H9 (cell line): ENCODE results near the gene ZNF281. TPM values are rescaled to one million over a fixed set of nuclear protein-coding genes. Genes with fewer than 3 reads are reported as not detected.
A peak's percentile ranks its signal among the peaks of the same experiment; 100 is the strongest.

Experiments used
- DNase-seq: peaks from one replicate; pipeline ENCODE4 v3.0.0-alpha.2; 2017
- H2AFZ ChIP-seq: one replicate; pipeline ENCODE4 v1.6.1; 2013; ENCODE audit warnings: mild to moderate bottlenecking, low read length, control low read depth, moderate library complexity
- H2AK5ac ChIP-seq: 2 replicates; pipeline ENCODE4 v1.6.1; 2013; ENCODE audit warnings: low read length, control low read depth, mixed read lengths; ENCODE audit not compliant: insufficient read length
- H2BK120ac ChIP-seq: one replicate; pipeline ENCODE4 v1.6.1; 2013; ENCODE audit warnings: low read depth, mild to moderate bottlenecking, low read length, control low read depth, inconsistent platforms; ENCODE audit not compliant: poor library complexity, severe bottlenecking
- H2BK12ac ChIP-seq: 2 replicates; pipeline ENCODE4 v1.6.1; 2013; ENCODE audit warnings: low read length, control low read depth, mixed read lengths, low read depth; ENCODE audit not compliant: insufficient read length
- H2BK15ac ChIP-seq: 2 replicates; pipeline ENCODE4 v1.6.1; 2013; ENCODE audit warnings: low read depth, low read length, control low read depth
- H2BK20ac ChIP-seq: one replicate; pipeline ENCODE4 v1.6.1; 2013; ENCODE audit warnings: low read depth, mild to moderate bottlenecking, low read length, control low read depth, inconsistent platforms; ENCODE audit not compliant: poor library complexity, severe bottlenecking
- H2BK5ac ChIP-seq: 2 replicates; pipeline ENCODE4 v1.6.1; 2013; ENCODE audit warnings: low read length, control low read depth, mixed read lengths; ENCODE audit not compliant: insufficient read length
- H3K14ac ChIP-seq: 2 replicates; pipeline ENCODE4 v1.6.1; 2013; ENCODE audit warnings: low read length, control low read depth; ENCODE audit not compliant: insufficient read depth
- H3K18ac ChIP-seq: 2 replicates; pipeline ENCODE4 v1.6.1; 2013; ENCODE audit warnings: low read depth, mild to moderate bottlenecking, mixed read lengths, low read length, control low read depth; ENCODE audit not compliant: insufficient read length
- H3K23ac ChIP-seq: 2 replicates; pipeline ENCODE4 v1.6.1; 2013; ENCODE audit warnings: low read length, control low read depth, mixed read lengths, low read depth; ENCODE audit not compliant: insufficient read length
- H3K23me2 ChIP-seq: 2 replicates; pipeline ENCODE4 v1.6.1; 2013; ENCODE audit warnings: low read depth, mild to moderate bottlenecking, mixed read lengths, low read length, control low read depth; ENCODE audit not compliant: insufficient read length, poor library complexity, severe bottlenecking
- H3K27ac ChIP-seq: 2 replicates; pipeline ENCODE4 v1.5.1; 2013; ENCODE audit warnings: low read length, control low read depth, mixed read lengths, low read depth; ENCODE audit not compliant: insufficient read length
- H3K27me3 ChIP-seq: 2 replicates; pipeline ENCODE4 v1.6.1; 2013; ENCODE audit warnings: low read length, control low read depth, inconsistent platforms; ENCODE audit not compliant: insufficient read depth
- H3K4ac ChIP-seq: 2 replicates; pipeline ENCODE4 v1.6.1; 2013; ENCODE audit warnings: low read depth, mild to moderate bottlenecking, control low read depth, inconsistent platforms, low read length, moderate library complexity
- H3K4me1 ChIP-seq: 2 replicates; pipeline ENCODE4 v1.6.1; 2013; ENCODE audit warnings: low read length, control low read depth, inconsistent platforms; ENCODE audit not compliant: insufficient read depth
- H3K4me2 ChIP-seq: 2 replicates; pipeline ENCODE4 v1.6.1; 2013; ENCODE audit warnings: low read length, control low read depth, mixed read lengths; ENCODE audit not compliant: insufficient read length, insufficient read depth
- H3K56ac ChIP-seq: 2 replicates; pipeline ENCODE4 v1.6.1; 2013; ENCODE audit warnings: low read depth, mild to moderate bottlenecking, mixed read lengths, low read length, control low read depth; ENCODE audit not compliant: insufficient read length
- H3K79me1 ChIP-seq: 2 replicates; pipeline ENCODE4 v1.6.1; 2013; ENCODE audit warnings: low read depth, mild to moderate bottlenecking, moderate library complexity, low read length, control low read depth, inconsistent platforms; ENCODE audit not compliant: insufficient read depth, poor library complexity, severe bottlenecking
- H3K79me2 ChIP-seq: 2 replicates; pipeline ENCODE4 v1.6.1; 2013; ENCODE audit warnings: low read length, control low read depth, inconsistent platforms; ENCODE audit not compliant: insufficient read depth
- H3K9ac ChIP-seq: 2 replicates; pipeline ENCODE4 v1.6.1; 2013; ENCODE audit warnings: low read length, control low read depth, mixed read lengths; ENCODE audit not compliant: insufficient read length; ENCODE audit errors: extremely low read depth
- H3K9me3 ChIP-seq: one replicate; pipeline ENCODE4 v1.6.1; 2013; ENCODE audit warnings: low read depth, low read length, inconsistent platforms; ENCODE audit not compliant: control insufficient read depth
- H3T11ph ChIP-seq: one replicate; pipeline ENCODE4 v1.6.1; 2013; ENCODE audit warnings: mild to moderate bottlenecking, low read length, control low read depth, inconsistent platforms
- H4K20me1 ChIP-seq: one replicate; pipeline ENCODE4 v1.6.1; 2013; ENCODE audit not compliant: control insufficient read depth, insufficient read length, insufficient read depth
- H4K5ac ChIP-seq: 2 replicates; pipeline ENCODE4 v1.6.1; 2013; ENCODE audit warnings: low read depth, mild to moderate bottlenecking, mixed read lengths, low read length, control low read depth; ENCODE audit not compliant: insufficient read length
- H4K8ac ChIP-seq: replicated peaks from 2 replicates; pipeline ENCODE4 v1.6.1; 2013; ENCODE audit warnings: low read length, control low read depth, mixed read lengths, low read depth; ENCODE audit not compliant: insufficient read length
- H4K91ac ChIP-seq: 2 replicates; pipeline ENCODE4 v1.6.1; 2013; ENCODE audit warnings: low read depth, mild to moderate bottlenecking, moderate library complexity, mixed read lengths, low read length, control low read depth; ENCODE audit not compliant: insufficient read length
- H3K27ac Mint-ChIP-seq, 3 experiments: 2 replicates in 2 of 3; 3 replicates in 1 of 3; pipeline ENCODE4 v1.8.0; 2020 to 2021; ENCODE audit warnings: mixed read lengths in 3 of 3, mild to moderate bottlenecking in 1 of 3, moderate library complexity in 1 of 3
- H3K27me3 Mint-ChIP-seq: 2 replicates; pipeline ENCODE4 v1.8.0; 2021; ENCODE audit warnings: low read depth, mild to moderate bottlenecking, moderate library complexity, mixed read lengths
- H3K36me3 Mint-ChIP-seq, 3 experiments: 2 replicates in 2 of 3; 3 replicates in 1 of 3; pipeline ENCODE4 v1.8.0; 2020 to 2021; ENCODE audit warnings: low read depth in 3 of 3, mixed read lengths in 3 of 3; ENCODE audit not compliant: insufficient read depth in 1 of 3
- H3K4me1 Mint-ChIP-seq, 2 experiments: 2 replicates each; pipeline ENCODE4 v1.8.0; 2020; ENCODE audit warnings: mixed read lengths in 2 of 2
- H3K4me3 Mint-ChIP-seq, 2 experiments: 2 replicates in 1 of 2; 3 replicates in 1 of 2; pipeline ENCODE4 v1.8.0; 2020 to 2021; ENCODE audit warnings: mild to moderate bottlenecking in 2 of 2, mixed read lengths in 2 of 2, moderate library complexity in 1 of 2
- H3K9me3 Mint-ChIP-seq, 2 experiments: 2 replicates in 1 of 2; 3 replicates in 1 of 2; pipeline ENCODE4 v1.8.0; 2020; ENCODE audit warnings: mild to moderate bottlenecking in 2 of 2, mixed read lengths in 2 of 2, moderate library complexity in 1 of 2
- WGBS: extraction: QIAGEN DNeasy Blood & Tissue Kit; methylation state at CpG from one replicate; pipeline ENCODE4 v1.1.7; 2013; ENCODE audit warnings: missing lambda C conversion rate, low lambda C conversion rate, mixed read lengths; ENCODE audit not compliant: insufficient read length; ENCODE audit errors: extremely low coverage; 5-methylcytosine and 5-hydroxymethylcytosine counted together
- total RNA-seq: library from RNA; stranded (reverse); gene quantifications from 2 replicates; pipeline ENCODE4 v1.2.1, GENCODE V29; 2021
- TF ChIP-seq, protein P1 (sequence below): fragments of 200-600 bp; sonication (generic); conservative IDR thresholded peaks from 3 replicates; pipeline ENCODE4 v1.8.0; 2021; ENCODE audit warnings: antibody characterized with exemption, mild to moderate bottlenecking

The ZNF281 gene
- total RNA-seq, 1 experiment from 2014 or later = 75.2 TPM

- no peak overlapping the region for H3K4me2 ChIP-seq
- no peak overlapping the region for H4K5ac ChIP-seq
- no peaks in the 10 kb centered on the region for H4K20me1 ChIP-seq
- no peak overlapping the region for H2BK15ac ChIP-seq
- Mint-ChIP-seq H3K9me3 (no peaks in the 10 kb centered on the region), H3K4me1 (peaks cover 21 to 23% of the 10 kb centered on the region in 2 experiments), H3K36me3 (peaks cover 0 to 4% (median 0%) of the 10 kb centered on the region in 3 experiments; a peak in 2 of 7 replicates), H3K27ac (no peak overlapping the region), H3K27me3 (no peaks in the 10 kb centered on the region), H3K4me3 (no peak overlapping the region)
- no peak overlapping the region for H4K91ac ChIP-seq
- H3K23me2 ChIP-seq = no peaks in the 10 kb centered on the region
- H3K79me2 ChIP-seq = no peaks in the 10 kb centered on the region
- no peak for DNase-seq
- H3K14ac ChIP-seq = no peak overlapping the region
- no peaks in the 10 kb centered on the region for H3K79me1 ChIP-seq
- H3K23ac ChIP-seq = no peak overlapping the region
- WGBS = no CpG with 5 or more reads among the region's 1 CpG
- H2BK12ac ChIP-seq = no peak overlapping the region
- H2BK120ac ChIP-seq = no peak overlapping the region
- no peak overlapping the region for H2AK5ac ChIP-seq
- no peak overlapping the region for H3K56ac ChIP-seq
- no peak overlapping the region for H2BK5ac ChIP-seq
- no peak overlapping the region for H3T11ph ChIP-seq
- H3K27me3 ChIP-seq = no peaks in the 10 kb centered on the region
- H3K4ac ChIP-seq = no peak overlapping the region
- H3K4me1 ChIP-seq = peaks cover 19% of the 10 kb centered on the region
- peak overlapping the region; percentile 44 for H3K27ac ChIP-seq
- H2BK20ac ChIP-seq = no peak overlapping the region
- H3K9ac ChIP-seq = no peak overlapping the region
- TF ChIP-seq, protein P1, sequence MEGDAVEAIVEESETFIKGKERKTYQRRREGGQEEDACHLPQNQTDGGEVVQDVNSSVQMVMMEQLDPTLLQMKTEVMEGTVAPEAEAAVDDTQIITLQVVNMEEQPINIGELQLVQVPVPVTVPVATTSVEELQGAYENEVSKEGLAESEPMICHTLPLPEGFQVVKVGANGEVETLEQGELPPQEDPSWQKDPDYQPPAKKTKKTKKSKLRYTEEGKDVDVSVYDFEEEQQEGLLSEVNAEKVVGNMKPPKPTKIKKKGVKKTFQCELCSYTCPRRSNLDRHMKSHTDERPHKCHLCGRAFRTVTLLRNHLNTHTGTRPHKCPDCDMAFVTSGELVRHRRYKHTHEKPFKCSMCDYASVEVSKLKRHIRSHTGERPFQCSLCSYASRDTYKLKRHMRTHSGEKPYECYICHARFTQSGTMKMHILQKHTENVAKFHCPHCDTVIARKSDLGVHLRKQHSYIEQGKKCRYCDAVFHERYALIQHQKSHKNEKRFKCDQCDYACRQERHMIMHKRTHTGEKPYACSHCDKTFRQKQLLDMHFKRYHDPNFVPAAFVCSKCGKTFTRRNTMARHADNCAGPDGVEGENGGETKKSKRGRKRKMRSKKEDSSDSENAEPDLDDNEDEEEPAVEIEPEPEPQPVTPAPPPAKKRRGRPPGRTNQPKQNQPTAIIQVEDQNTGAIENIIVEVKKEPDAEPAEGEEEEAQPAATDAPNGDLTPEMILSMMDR = no peak
- no peak overlapping the region for H2AFZ ChIP-seq
- H3K9me3 ChIP-seq = no peaks in the 10 kb centered on the region
- H4K8ac ChIP-seq = no peak overlapping the region
- H3K18ac ChIP-seq = no peak overlapping the region
These were observed 21.0 kb downstream of the ZNF281 start for GRCh38 chr1:200388791-200389190.
